Fibroblast of pulmonary artery (primary cell): ENCODE results near the gene GFOD1.
A peak's percentile ranks its signal among the peaks of the same experiment; 100 is the strongest.

Experiments
- DNase-seq: peaks from one replicate; pipeline ENCODE4 v3.0.0-alpha.2; 2010; ENCODE audit warnings: low read depth
- H3K4me3 ChIP-seq: replicated peaks from 2 replicates; pipeline ENCODE4 v1.5.1; 2011; ENCODE audit warnings: low read depth, mild to moderate bottlenecking, control low read depth, low read length, moderate library complexity
- CTCF ChIP-seq: IDR thresholded peaks from 2 replicates; pipeline ENCODE4 v1.5.1; 2011; ENCODE audit warnings: mild to moderate bottlenecking, control low read depth, low read length, inconsistent platforms; ENCODE audit errors: missing control alignments

The GFOD1 gene

GRCh38 chr6:13413466-13413862, 73.9 kb downstream of the GFOD1 start:
- no peak for TF ChIP-seq CTCF
- H3K4me3 ChIP-seq = no peak overlapping the region
- peak; percentile 80 for DNase-seq

- H3K4me3 ChIP-seq = no peak overlapping the region
- no peak for TF ChIP-seq CTCF
- no peak for DNase-seq
Observed at GRCh38 chr6:13412639-13413465, 74.5 kb downstream of the GFOD1 start.

- no peak for DNase-seq
- no peak overlapping the region for H3K4me3 ChIP-seq
- TF ChIP-seq CTCF = no peak
Observed at GRCh38 chr6:13412211-13412610, 75.2 kb downstream of the GFOD1 start.

- TF ChIP-seq CTCF = no peak
- no peak overlapping the region for H3K4me3 ChIP-seq
- DNase-seq = no peak
Observed at GRCh38 chr6:13411484-13411883, 75.9 kb downstream of the GFOD1 start.

- no peak for TF ChIP-seq CTCF
- peak; percentile 43 for DNase-seq
- H3K4me3 ChIP-seq = no peak overlapping the region
Observed at GRCh38 chr6:13409991-13410390, 77.4 kb downstream of the GFOD1 start.

GRCh38 chr6:13407709-13408695, 79.4 kb downstream of the GFOD1 start:
- H3K4me3 ChIP-seq = no peak overlapping the region
- DNase-seq = peak; percentile 99
- no peak for TF ChIP-seq CTCF
